GM23338 (cell line): ENCODE results near the gene MORC2. TPM values are rescaled to one million over a fixed set of nuclear protein-coding genes. Genes with fewer than 3 reads are reported as not detected.

ENCODE experiments used
- ATAC-seq: fragments of 200-7000 bp; cut with Tn5 transposase; 3 replicates; pipeline ENCODE4 v1.9.1; 2020
- DNase-seq: peaks from one replicate; pipeline ENCODE4 v3.0.0-alpha.2; 2015; ENCODE audit warnings: low spot score
- H2AFZ ChIP-seq: fragments of 200-600 bp; sonication (generic); 2 replicates; pipeline ENCODE4 v1.8.0; 2016; ENCODE audit warnings: antibody characterized with exemption, mild to moderate bottlenecking, moderate library complexity
- H3F3A ChIP-seq: fragments of 200-600 bp; sonication (generic); replicated peaks from 2 replicates; pipeline ENCODE4 v1.8.0; 2017; ENCODE audit warnings: antibody characterized with exemption, mixed run types, low read depth
- H3K27ac ChIP-seq: fragments of 200-600 bp; sonication (generic); 2 replicates; pipeline ENCODE4 v1.6.1; 2016; ENCODE audit warnings: low read depth
- H3K27me3 ChIP-seq: fragments of 200-600 bp; sonication (generic); 2 replicates; pipeline ENCODE4 v1.8.0; 2016; ENCODE audit warnings: mild to moderate bottlenecking, mixed run types, moderate library complexity; ENCODE audit not compliant: insufficient read depth
- H3K36me3 ChIP-seq: fragments of 200-600 bp; sonication (generic); 2 replicates; pipeline ENCODE4 v1.8.0; 2016; ENCODE audit warnings: mild to moderate bottlenecking; ENCODE audit not compliant: insufficient read depth
- H3K4me1 ChIP-seq: fragments of 200-600 bp; sonication (generic); 2 replicates; pipeline ENCODE4 v1.8.0; 2016; ENCODE audit warnings: mild to moderate bottlenecking, moderate library complexity; ENCODE audit not compliant: insufficient read depth
- H3K4me2 ChIP-seq: fragments of 200-600 bp; sonication (generic); 2 replicates; pipeline ENCODE4 v1.7.1; 2017; ENCODE audit warnings: mixed run types
- H3K4me3 ChIP-seq: fragments of 200-600 bp; sonication (generic); 2 replicates; pipeline ENCODE4 v1.6.1; 2016; ENCODE audit warnings: mixed run types
- H3K79me2 ChIP-seq: fragments of 200-600 bp; sonication (generic); replicated peaks from 2 replicates; pipeline ENCODE4 v1.8.0; 2017; ENCODE audit warnings: mild to moderate bottlenecking; ENCODE audit not compliant: insufficient read depth
- H3K9me2 ChIP-seq: fragments of 200-600 bp; sonication (generic); 2 replicates; pipeline ENCODE4 v1.8.0; 2017; ENCODE audit not compliant: insufficient read depth
- H4K20me1 ChIP-seq: fragments of 200-600 bp; sonication (generic); replicated peaks from 2 replicates; pipeline ENCODE4 v1.8.0; 2017; ENCODE audit warnings: mild to moderate bottlenecking; ENCODE audit not compliant: insufficient read depth
- H3K27ac Mint-ChIP-seq: 2 replicates; pipeline ENCODE4 v1.8.0; 2020; ENCODE audit warnings: inconsistent platforms, mild to moderate bottlenecking, moderate library complexity, mixed read lengths
- H3K27me3 Mint-ChIP-seq: 3 replicates; pipeline ENCODE4 v1.8.0; 2022; ENCODE audit warnings: low read depth, mild to moderate bottlenecking, moderate library complexity, mixed read lengths, inconsistent platforms; ENCODE audit not compliant: insufficient read depth, poor library complexity
- H3K36me3 Mint-ChIP-seq: 3 replicates; pipeline ENCODE4 v1.8.0; 2021; ENCODE audit warnings: low read depth, mild to moderate bottlenecking, inconsistent platforms, moderate library complexity, mixed read lengths
- H3K4me1 Mint-ChIP-seq: 3 replicates; pipeline ENCODE4 v1.8.0; 2020; ENCODE audit warnings: mild to moderate bottlenecking, inconsistent platforms, mixed read lengths
- H3K4me3 Mint-ChIP-seq: 3 replicates; pipeline ENCODE4 v1.8.0; 2021; ENCODE audit warnings: moderate library complexity, mild to moderate bottlenecking, inconsistent platforms, mixed read lengths
- H3K9me3 Mint-ChIP-seq: 3 replicates; pipeline ENCODE4 v1.8.0; 2020; ENCODE audit warnings: moderate library complexity, mild to moderate bottlenecking, inconsistent platforms, mixed read lengths
- polyA plus RNA-seq: library from polyadenylated mRNA; unstranded; fragments of >200 nt; fragmentation: Nextera tagmentation; extraction: Ambion mirVana; gene quantifications from 2 replicates; pipeline ENCODE4 v1.2.1, GENCODE V29; 2016
- total RNA-seq: library from RNA; depleted of rRNA; stranded (reverse); fragments of >200 nt; shearing (Covaris generic); gene quantifications from 2 replicates; pipeline ENCODE4 v1.2.3, GENCODE V29; 2014
- TF ChIP-seq, protein P1 (sequence below): fragments of 250-450 bp; sonication (Bioruptor Pico); IDR thresholded peaks from 2 replicates; pipeline ENCODE4 v1.5.0; 2020; ENCODE audit warnings: mild to moderate bottlenecking, moderate library complexity
- TF ChIP-seq, protein P2 (sequence below): IDR thresholded peaks from one replicate; pipeline ENCODE4 v1.6.1; 2018; ENCODE audit warnings: antibody characterized with exemption; ENCODE audit not compliant: unreplicated experiment

Gene MORC2
- total and polyA plus RNA-seq, 2 experiments from 2014 or later, result 33.1 to 63.8 TPM

DNA sequence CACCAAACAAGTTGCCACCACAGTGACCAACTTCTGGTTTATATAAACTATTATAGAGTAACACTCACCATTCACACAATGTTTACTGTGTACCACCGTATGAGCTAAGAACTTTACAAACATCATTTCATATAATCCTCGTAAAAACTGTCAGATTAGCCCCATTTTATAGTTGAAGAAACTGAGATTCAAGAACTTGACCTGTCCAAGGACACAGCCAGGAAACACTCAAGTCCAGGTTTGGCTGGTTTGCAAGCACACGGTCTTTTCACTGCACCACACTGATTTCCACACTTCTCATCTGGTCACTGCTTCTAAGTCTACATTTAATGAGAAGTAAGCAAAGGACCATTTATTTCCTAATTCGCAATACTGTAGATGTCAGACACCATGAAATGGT is 3.7 kb downstream of the MORC2 start:
- peaks cover 20% of the 10 kb centered on the region for H3K27me3 Mint-ChIP-seq
- ATAC-seq (no peak), DNase-seq (no peak)
- Histone ChIP-seq H3K4me2 (peak overlapping the region; percentile 89), H3K27ac (no peak overlapping the region), H3K4me1 (peaks cover 28% of the 10 kb centered on the region), H3K9me2 (no peaks in the 10 kb centered on the region), H3K79me2 (peaks cover 93% of the 10 kb centered on the region), H2AFZ (no peak overlapping the region), H3F3A (no peaks in the 10 kb centered on the region), H3K27me3 (no peaks in the 10 kb centered on the region), H3K4me3 (peak overlapping the region; percentile 77), H3K36me3 (no peaks in the 10 kb centered on the region; the same call in 1 of the 2 replicates), H4K20me1 (peaks cover 48% of the 10 kb centered on the region)
- H3K4me1 Mint-ChIP-seq, result peaks cover 31% of the 10 kb centered on the region
- peak overlapping the region; percentile 59 for H3K4me3 Mint-ChIP-seq
- peaks cover 49% of the 10 kb centered on the region for H3K36me3 Mint-ChIP-seq
- no peak overlapping the region for H3K27ac Mint-ChIP-seq
- TF ChIP-seq, protein P1, sequence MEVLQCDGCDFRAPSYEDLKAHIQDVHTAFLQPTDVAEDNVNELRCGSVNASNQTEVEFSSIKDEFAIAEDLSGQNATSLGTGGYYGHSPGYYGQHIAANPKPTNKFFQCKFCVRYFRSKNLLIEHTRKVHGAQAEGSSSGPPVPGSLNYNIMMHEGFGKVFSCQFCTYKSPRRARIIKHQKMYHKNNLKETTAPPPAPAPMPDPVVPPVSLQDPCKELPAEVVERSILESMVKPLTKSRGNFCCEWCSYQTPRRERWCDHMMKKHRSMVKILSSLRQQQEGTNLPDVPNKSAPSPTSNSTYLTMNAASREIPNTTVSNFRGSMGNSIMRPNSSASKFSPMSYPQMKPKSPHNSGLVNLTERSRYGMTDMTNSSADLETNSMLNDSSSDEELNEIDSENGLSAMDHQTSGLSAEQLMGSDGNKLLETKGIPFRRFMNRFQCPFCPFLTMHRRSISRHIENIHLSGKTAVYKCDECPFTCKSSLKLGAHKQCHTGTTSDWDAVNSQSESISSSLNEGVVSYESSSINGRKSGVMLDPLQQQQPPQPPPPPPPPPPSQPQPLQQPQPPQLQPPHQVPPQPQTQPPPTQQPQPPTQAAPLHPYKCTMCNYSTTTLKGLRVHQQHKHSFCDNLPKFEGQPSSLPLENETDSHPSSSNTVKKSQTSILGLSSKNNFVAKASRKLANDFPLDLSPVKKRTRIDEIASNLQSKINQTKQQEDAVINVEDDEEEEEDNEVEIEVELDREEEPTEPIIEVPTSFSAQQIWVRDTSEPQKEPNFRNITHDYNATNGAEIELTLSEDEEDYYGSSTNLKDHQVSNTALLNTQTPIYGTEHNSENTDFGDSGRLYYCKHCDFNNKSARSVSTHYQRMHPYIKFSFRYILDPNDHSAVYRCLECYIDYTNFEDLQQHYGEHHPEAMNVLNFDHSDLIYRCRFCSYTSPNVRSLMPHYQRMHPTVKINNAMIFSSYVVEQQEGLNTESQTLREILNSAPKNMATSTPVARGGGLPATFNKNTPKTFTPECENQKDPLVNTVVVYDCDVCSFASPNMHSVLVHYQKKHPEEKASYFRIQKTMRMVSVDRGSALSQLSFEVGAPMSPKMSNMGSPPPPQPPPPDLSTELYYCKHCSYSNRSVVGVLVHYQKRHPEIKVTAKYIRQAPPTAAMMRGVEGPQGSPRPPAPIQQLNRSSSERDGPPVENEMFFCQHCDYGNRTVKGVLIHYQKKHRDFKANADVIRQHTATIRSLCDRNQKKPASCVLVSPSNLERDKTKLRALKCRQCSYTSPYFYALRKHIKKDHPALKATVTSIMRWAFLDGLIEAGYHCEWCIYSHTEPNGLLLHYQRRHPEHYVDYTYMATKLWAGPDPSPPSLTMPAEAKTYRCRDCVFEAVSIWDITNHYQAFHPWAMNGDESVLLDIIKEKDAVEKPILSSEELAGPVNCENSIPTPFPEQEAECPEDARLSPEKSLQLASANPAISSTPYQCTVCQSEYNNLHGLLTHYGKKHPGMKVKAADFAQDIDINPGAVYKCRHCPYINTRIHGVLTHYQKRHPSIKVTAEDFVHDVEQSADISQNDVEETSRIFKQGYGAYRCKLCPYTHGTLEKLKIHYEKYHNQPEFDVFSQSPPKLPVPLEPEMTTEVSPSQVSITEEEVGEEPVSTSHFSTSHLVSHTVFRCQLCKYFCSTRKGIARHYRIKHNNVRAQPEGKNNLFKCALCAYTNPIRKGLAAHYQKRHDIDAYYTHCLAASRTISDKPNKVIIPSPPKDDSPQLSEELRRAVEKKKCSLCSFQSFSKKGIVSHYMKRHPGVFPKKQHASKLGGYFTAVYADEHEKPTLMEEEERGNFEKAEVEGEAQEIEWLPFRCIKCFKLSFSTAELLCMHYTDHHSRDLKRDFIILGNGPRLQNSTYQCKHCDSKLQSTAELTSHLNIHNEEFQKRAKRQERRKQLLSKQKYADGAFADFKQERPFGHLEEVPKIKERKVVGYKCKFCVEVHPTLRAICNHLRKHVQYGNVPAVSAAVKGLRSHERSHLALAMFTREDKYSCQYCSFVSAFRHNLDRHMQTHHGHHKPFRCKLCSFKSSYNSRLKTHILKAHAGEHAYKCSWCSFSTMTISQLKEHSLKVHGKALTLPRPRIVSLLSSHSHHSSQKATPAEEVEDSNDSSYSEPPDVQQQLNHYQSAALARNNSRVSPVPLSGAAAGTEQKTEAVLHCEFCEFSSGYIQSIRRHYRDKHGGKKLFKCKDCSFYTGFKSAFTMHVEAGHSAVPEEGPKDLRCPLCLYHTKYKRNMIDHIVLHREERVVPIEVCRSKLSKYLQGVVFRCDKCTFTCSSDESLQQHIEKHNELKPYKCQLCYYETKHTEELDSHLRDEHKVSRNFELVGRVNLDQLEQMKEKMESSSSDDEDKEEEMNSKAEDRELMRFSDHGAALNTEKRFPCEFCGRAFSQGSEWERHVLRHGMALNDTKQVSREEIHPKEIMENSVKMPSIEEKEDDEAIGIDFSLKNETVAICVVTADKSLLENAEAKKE (CRISPR knock-in tag), result no peak
- TF ChIP-seq, protein P2, sequence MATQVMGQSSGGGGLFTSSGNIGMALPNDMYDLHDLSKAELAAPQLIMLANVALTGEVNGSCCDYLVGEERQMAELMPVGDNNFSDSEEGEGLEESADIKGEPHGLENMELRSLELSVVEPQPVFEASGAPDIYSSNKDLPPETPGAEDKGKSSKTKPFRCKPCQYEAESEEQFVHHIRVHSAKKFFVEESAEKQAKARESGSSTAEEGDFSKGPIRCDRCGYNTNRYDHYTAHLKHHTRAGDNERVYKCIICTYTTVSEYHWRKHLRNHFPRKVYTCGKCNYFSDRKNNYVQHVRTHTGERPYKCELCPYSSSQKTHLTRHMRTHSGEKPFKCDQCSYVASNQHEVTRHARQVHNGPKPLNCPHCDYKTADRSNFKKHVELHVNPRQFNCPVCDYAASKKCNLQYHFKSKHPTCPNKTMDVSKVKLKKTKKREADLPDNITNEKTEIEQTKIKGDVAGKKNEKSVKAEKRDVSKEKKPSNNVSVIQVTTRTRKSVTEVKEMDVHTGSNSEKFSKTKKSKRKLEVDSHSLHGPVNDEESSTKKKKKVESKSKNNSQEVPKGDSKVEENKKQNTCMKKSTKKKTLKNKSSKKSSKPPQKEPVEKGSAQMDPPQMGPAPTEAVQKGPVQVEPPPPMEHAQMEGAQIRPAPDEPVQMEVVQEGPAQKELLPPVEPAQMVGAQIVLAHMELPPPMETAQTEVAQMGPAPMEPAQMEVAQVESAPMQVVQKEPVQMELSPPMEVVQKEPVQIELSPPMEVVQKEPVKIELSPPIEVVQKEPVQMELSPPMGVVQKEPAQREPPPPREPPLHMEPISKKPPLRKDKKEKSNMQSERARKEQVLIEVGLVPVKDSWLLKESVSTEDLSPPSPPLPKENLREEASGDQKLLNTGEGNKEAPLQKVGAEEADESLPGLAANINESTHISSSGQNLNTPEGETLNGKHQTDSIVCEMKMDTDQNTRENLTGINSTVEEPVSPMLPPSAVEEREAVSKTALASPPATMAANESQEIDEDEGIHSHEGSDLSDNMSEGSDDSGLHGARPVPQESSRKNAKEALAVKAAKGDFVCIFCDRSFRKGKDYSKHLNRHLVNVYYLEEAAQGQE, result no peak
- peaks cover 13% of the 10 kb centered on the region; the same call in 2 of the 3 replicates for H3K9me3 Mint-ChIP-seq
